Measurements from ENCODE around the gene TACC2.

The TACC2 gene

GRCh38 chr10:122141821-122142640, 153.1 kb downstream of the TACC2 start:
- no peak for DNase-seq (ENCODE audit: low read depth in 2 of 3, low spot score in 1 of 3)

DNA sequence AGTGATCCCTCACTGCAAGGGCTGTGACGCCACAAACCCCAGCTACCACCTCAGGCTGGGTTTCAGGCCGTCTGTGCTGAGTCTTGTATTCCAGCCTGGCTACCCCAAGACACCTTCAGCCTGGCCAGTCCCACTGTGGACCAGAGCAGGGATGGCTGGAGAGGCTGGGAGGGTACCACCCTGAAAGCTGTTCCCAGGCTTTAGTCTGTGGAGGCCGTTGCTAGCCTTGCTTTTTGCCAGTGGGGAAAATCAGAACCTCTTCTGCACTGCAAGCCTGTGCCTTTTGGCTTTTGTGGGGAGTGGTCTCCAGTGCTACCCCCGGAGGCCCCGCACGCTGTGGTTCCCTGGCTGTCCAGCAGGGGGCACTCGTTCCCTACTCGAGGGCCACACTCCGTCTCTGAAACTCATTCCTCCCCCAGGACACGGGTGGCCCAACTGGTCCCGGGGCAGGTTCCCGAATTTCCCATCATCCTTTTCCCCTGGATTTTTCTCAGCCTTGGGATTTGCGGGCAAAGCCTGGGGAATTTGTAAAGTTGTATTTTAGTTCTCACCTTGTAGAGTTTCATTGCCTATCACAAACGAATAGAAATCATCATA, 153.8 kb downstream of the TACC2 start:
- DNase-seq (ENCODE audit: low read depth in 2 of 3, low spot score in 1 of 3), result peak in 2 of 3 donors; percentile 10 to 32

GRCh38 chr10:122143238-122143841, 154.4 kb downstream of the TACC2 start:
- no peak for DNase-seq (ENCODE audit: low read depth in 2 of 3, low spot score in 1 of 3)

DNA sequence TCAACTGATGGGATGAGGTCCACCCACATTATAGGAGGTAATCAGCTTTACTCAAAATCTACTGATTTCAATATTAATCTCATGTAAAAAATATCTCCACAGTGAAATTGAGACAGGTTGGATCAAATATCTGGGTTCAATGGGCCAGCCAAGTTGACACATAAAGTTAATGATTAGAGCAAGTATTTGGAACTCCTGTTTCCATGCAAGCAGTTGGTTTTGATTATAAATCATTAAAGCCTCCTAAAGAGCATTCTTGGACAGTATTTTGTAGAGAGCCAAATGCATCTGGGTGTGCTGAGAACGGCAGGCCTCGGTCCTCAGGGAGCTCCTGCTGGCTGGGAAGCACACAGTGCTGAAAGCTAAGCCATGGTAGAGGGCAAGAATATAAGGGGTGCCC, 155.2 kb downstream of the TACC2 start:
- no peak for DNase-seq (ENCODE audit: low read depth in 2 of 3, low spot score in 1 of 3)

DNA sequence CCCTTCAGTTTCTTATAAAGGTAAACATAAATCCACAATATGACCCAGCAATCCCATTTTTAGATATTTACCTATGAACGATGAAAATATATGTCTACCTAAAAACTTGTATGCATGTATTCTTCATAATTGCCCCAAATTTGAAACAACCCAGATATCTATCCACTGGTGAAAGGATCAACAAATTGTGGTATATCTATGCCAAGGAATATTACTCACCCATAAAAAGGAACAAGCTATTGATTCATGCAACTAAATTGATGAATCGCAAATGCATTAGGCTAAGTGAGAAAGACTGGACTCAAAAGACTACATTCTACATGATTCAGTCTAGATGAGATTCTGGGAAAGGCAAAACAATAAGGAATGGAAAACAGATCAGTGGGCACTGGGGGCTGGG, 156.2 kb downstream of the TACC2 start:
- DNase-seq (ENCODE audit: low read depth in 2 of 3, low spot score in 1 of 3), result no peak

- no peak for DNase-seq (ENCODE audit: low read depth in 2 of 3, low spot score in 1 of 3)
Measured at GRCh38 chr10:122147663-122148062, 158.7 kb downstream of the TACC2 start.

- no peak for DNase-seq (ENCODE audit: low read depth in 2 of 3, low spot score in 1 of 3)
Measured at GRCh38 chr10:122148876-122149560, 160.1 kb downstream of the TACC2 start.

GRCh38 chr10:122149561-122150505, 160.9 kb downstream of the TACC2 start:
- no peak for DNase-seq (ENCODE audit: low read depth in 2 of 3, low spot score in 1 of 3)

DNA sequence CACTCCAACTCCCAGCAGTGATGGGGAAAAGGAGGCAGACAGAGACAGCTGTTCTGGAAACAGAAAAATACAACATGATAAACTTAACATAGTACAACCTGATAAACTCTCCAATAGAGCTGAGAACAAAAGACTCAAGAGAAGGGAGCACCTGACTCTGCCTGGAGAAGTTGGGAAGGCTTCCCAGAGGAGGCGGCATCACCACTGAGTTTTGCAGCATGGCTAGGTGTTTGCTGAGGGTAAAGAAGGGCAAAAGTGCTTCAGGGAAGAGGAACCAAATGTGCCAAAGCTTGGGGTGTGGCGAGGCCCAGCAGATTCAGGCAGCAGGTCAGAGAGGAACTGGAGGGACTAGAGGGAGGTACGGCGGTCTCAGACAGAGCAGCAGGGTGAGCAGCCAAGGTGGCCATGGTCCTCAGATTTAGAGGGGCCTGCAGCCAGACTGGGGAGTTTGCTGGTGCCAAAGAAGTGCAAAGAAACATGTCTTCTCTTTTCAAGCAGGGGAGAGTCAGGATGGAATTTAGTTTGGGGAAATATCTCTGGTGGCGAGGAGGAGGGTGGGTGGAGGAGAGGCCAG, 162.2 kb downstream of the TACC2 start:
- no peak for DNase-seq (ENCODE audit: low read depth in 2 of 3, low spot score in 1 of 3)

DNA sequence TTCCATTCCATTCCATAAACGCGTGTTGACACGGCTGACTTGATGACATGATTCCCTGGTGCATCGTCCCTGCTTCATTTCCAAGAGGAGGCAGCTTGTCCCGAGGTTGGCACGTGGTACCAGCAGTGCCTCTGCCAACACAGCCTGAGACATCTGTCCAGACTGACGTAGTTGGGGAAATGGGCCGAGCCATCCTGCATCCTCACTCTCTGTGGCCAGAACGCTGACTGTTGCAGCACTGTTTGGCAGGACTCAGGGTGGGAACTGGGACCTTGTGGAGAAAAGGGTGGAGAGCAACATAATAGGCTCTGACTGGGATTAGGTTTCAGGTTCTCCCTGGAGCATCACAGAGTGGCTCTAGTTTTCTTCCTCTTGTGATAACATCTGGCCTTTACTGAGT, 163.6 kb downstream of the TACC2 start:
- no peak for DNase-seq (ENCODE audit: low read depth in 2 of 3, low spot score in 1 of 3)

- no peak for DNase-seq (ENCODE audit: low read depth in 2 of 3, low spot score in 1 of 3)
Measured at GRCh38 chr10:122154031-122154544, 165.1 kb downstream of the TACC2 start.

- no peak for DNase-seq (ENCODE audit: low read depth in 2 of 3, low spot score in 1 of 3)
Measured at GRCh38 chr10:122154545-122155366, 165.8 kb downstream of the TACC2 start.

GRCh38 chr10:122157451-122157850, 168.5 kb downstream of the TACC2 start:
- no peak for DNase-seq (ENCODE audit: low read depth in 2 of 3, low spot score in 1 of 3)

DNA sequence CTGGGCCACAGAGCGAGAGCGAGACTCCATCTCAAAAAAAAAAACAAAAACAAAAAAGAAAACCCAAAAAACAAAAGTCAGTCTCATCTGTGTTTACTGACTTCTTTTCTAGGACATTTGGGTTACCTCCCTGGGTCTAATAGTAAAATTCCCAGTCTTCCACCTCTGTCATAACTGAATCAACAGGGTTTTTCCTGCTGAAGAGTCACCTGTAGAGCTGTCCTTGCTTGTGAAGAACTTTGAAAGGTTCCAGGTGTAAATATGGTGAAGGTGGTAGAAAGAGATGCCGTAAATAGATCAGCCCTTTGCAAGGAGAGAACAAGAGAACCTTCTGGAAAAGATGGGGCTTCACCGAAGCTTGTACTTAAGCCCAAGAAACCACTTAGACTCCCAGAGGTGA, 169.4 kb downstream of the TACC2 start:
- no peak for DNase-seq (ENCODE audit: low read depth in 2 of 3, low spot score in 1 of 3)

- no peak for DNase-seq (ENCODE audit: low read depth in 2 of 3, low spot score in 1 of 3)
Measured at GRCh38 chr10:122159141-122159970, 170.4 kb downstream of the TACC2 start.

DNA sequence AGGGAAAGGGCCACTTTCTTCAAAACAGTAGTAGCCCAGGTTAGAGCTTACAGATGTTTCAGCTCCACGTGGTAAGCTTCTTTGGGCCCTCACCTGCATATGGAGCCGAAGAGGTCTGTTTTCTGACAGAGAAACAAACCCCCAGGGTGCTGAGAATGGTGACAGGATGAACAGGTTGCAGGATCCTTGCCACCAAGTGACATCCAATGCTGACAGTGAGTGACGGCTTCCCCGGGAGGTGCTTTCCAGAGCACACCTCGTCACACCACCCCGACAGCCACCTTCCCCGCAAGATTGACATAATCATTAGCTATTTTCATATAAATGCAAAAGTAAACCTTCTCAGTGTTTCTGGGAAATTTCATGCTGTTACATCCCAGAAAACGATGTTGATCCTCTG, 172.8 kb downstream of the TACC2 start:
- no peak for DNase-seq (ENCODE audit: low read depth in 2 of 3, low spot score in 1 of 3)

- DNase-seq (ENCODE audit: low read depth in 2 of 3, low spot score in 1 of 3), result no peak
Measured at GRCh38 chr10:122162671-122163173, 173.8 kb downstream of the TACC2 start.
